Karpas-422 (cell line): ENCODE measurements around the gene PTPN1. TPM values are rescaled to one million over a fixed set of nuclear protein-coding genes. Genes with fewer than 3 reads are reported as not detected.

Experiments used
- DNase-seq: peaks from one replicate; pipeline ENCODE4 v3.0.0-alpha.2; 2015
- H2AFZ ChIP-seq: fragments of 200-600 bp; sonication (generic); 2 replicates; pipeline ENCODE4 v1.6.1; 2014; ENCODE audit warnings: antibody characterized with exemption, low read length, mixed read lengths
- H3K27ac ChIP-seq: fragments of 200-600 bp; sonication (generic); 2 replicates; pipeline ENCODE4 v1.5.1; 2014; ENCODE audit warnings: mild to moderate bottlenecking, low read length, moderate library complexity
- H3K27me3 ChIP-seq: fragments of 200-600 bp; sonication (generic); 2 replicates; pipeline ENCODE4 v1.6.1; 2014; ENCODE audit warnings: low read length, mixed read lengths
- H3K36me3 ChIP-seq: fragments of 200-600 bp; sonication (generic); 2 replicates; pipeline ENCODE4 v1.6.1; 2014; ENCODE audit warnings: low read length, mixed read lengths; ENCODE audit not compliant: insufficient read depth
- H3K4me1 ChIP-seq: fragments of 200-600 bp; sonication (generic); 2 replicates; pipeline ENCODE4 v1.6.1; 2014; ENCODE audit warnings: mild to moderate bottlenecking, low read length, mixed read lengths
- H3K4me2 ChIP-seq: fragments of 200-600 bp; sonication (generic); 2 replicates; pipeline ENCODE4 v1.6.1; 2014; ENCODE audit warnings: low read length, low read depth, mild to moderate bottlenecking; ENCODE audit not compliant: poor library complexity, severe bottlenecking
- H3K4me3 ChIP-seq: fragments of 200-600 bp; sonication (generic); 2 replicates; pipeline ENCODE4 v1.5.1; 2014; ENCODE audit warnings: mild to moderate bottlenecking, antibody characterized with exemption, low read length, mixed read lengths
- H3K79me2 ChIP-seq: fragments of 200-600 bp; sonication (generic); 2 replicates; pipeline ENCODE4 v1.6.1; 2014; ENCODE audit warnings: mild to moderate bottlenecking, low read length, mixed read lengths
- H3K9ac ChIP-seq: fragments of 200-600 bp; sonication (generic); 2 replicates; pipeline ENCODE4 v1.6.0; 2014; ENCODE audit warnings: low read length
- H3K9me2 ChIP-seq: fragments of 200-600 bp; sonication (generic), shearing (Covaris generic); replicated peaks from 2 replicates; pipeline ENCODE4 v1.6.0; 2014; ENCODE audit warnings: mild to moderate bottlenecking, low read length, moderate library complexity; ENCODE audit not compliant: insufficient read depth
- H3K9me3 ChIP-seq: fragments of 300-700, 200-600 bp; sonication (generic); 2 replicates; pipeline ENCODE4 v1.6.1; 2014; ENCODE audit warnings: low read length, mixed read lengths
- H4K20me1 ChIP-seq: fragments of 200-600 bp; sonication (generic); 2 replicates; pipeline ENCODE4 v1.6.1; 2014; ENCODE audit warnings: mild to moderate bottlenecking, antibody characterized with exemption, low read length, low read depth; ENCODE audit not compliant: insufficient read depth
- total RNA-seq: library from RNA; depleted of rRNA; stranded (reverse); fragments of >200 nt; shearing (Covaris generic); gene quantifications from 2 replicates; pipeline ENCODE4 v1.2.3, GENCODE V29; 2014; ENCODE audit warnings: low replicate concordance

Gene PTPN1
- total RNA-seq, 1 experiment from 2014 or later: 6.5 TPM

- Histone ChIP-seq H4K20me1 (peaks cover 20% of the 10 kb centered on the region), H3K27me3 (no peaks in the 10 kb centered on the region), H3K9me2 (no peaks in the 10 kb centered on the region), H2AFZ (no peak overlapping the region), H3K9ac (no peak overlapping the region), H3K27ac (no peak overlapping the region), H3K4me3 (no peak overlapping the region), H3K4me2 (no peak overlapping the region), H3K4me1 (no peaks in the 10 kb centered on the region), H3K36me3 (no peaks in the 10 kb centered on the region), H3K79me2 (no peaks in the 10 kb centered on the region), H3K9me3 (no peaks in the 10 kb centered on the region)
- no peak for DNase-seq
Observed at GRCh38 chr20:50558483-50558925, 48.3 kb downstream of the PTPN1 start.

DNA sequence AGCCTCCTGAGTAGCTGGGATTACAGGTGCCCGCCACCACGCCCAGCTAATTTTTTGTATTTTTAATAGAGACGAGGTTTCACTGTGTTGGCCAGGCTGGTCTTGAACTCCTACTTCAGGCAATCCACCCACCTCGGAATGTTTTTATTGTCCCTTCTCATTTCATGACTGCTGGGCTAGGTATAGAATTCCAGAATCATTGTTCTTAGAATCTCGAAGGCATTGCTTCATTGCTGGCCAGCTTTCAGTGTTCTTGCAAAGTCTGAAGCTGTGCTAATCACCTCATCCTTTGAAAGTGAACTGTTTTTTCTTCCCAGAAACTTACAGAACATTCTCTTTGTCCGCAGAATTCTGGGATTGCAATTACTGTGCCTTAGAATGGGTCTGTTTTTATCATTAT lies 49.0 kb downstream of the PTPN1 start:
- no peak overlapping the region for H3K9ac ChIP-seq
- peaks cover 15% of the 10 kb centered on the region; the same call in 1 of the 2 replicates for H4K20me1 ChIP-seq
- H3K79me2 ChIP-seq: no peaks in the 10 kb centered on the region
- no peaks in the 10 kb centered on the region for H3K4me1 ChIP-seq
- no peaks in the 10 kb centered on the region for H3K36me3 ChIP-seq
- no peak for DNase-seq
- no peaks in the 10 kb centered on the region for H3K9me2 ChIP-seq
- no peaks in the 10 kb centered on the region for H3K27me3 ChIP-seq
- no peak overlapping the region for H3K4me3 ChIP-seq
- H2AFZ ChIP-seq: no peak overlapping the region
- no peak overlapping the region for H3K4me2 ChIP-seq
- no peaks in the 10 kb centered on the region for H3K9me3 ChIP-seq
- H3K27ac ChIP-seq: no peak overlapping the region

DNA sequence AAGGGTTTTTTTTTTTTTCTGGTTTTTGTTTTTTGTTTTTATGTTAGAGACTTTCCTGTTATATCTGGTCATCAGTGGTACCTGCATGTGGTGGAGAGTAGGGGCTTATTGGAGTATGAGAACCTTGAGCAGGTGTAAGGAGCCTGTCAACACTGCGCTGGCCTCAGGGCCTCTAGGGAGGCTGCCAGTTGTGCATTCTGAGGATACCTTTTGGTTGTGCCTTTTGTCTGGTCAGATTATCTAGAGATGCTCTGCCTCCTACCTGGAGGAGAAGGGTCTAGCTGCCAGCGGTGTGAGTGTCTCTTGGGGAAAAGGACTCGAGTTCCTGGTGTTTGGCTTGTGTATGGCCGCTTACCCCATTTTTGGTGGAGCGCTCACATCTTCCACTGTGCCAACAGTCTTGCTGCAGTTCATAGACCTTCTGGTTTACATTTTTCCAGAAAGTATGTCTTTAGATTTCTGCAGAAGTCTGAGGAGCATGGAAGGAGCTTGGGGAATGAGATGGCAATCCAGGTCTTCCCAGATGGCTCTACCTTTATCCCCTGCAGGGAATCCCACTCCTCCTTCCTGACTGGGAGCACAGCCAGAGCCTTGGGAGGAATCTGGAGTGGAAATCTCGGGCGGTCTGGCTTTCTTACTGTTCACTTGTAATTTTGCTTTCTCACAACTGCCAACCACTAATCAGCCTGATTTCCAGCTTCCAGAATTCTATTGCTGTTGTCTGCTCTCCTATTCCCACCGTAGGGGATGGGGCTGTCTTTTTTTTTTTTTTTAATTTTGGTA lies 49.9 kb downstream of the PTPN1 start:
- DNase-seq: no peak
- H3K79me2 ChIP-seq: no peaks in the 10 kb centered on the region
- H3K36me3 ChIP-seq: no peaks in the 10 kb centered on the region
- H3K27ac ChIP-seq: no peak overlapping the region
- H3K9me3 ChIP-seq: no peaks in the 10 kb centered on the region
- H3K4me1 ChIP-seq: no peaks in the 10 kb centered on the region
- H3K4me3 ChIP-seq: no peak overlapping the region
- H3K27me3 ChIP-seq: no peaks in the 10 kb centered on the region
- H3K4me2 ChIP-seq: no peak overlapping the region
- no peak overlapping the region for H3K9ac ChIP-seq
- no peaks in the 10 kb centered on the region for H3K9me2 ChIP-seq
- H2AFZ ChIP-seq: no peak overlapping the region
- peaks cover 15% of the 10 kb centered on the region; the same call in 1 of the 2 replicates for H4K20me1 ChIP-seq

- Histone ChIP-seq H3K4me2 (no peak overlapping the region), H2AFZ (no peak overlapping the region), H3K27me3 (no peaks in the 10 kb centered on the region), H3K4me1 (no peaks in the 10 kb centered on the region), H3K9me2 (no peaks in the 10 kb centered on the region), H3K9me3 (no peaks in the 10 kb centered on the region), H3K9ac (no peak overlapping the region), H4K20me1 (peaks cover 12% of the 10 kb centered on the region; the same call in 1 of the 2 replicates), H3K27ac (no peak overlapping the region), H3K36me3 (no peaks in the 10 kb centered on the region), H3K79me2 (no peaks in the 10 kb centered on the region), H3K4me3 (no peak overlapping the region)
- DNase-seq: no peak
Observed at GRCh38 chr20:50560867-50561266, 50.7 kb downstream of the PTPN1 start.

DNA sequence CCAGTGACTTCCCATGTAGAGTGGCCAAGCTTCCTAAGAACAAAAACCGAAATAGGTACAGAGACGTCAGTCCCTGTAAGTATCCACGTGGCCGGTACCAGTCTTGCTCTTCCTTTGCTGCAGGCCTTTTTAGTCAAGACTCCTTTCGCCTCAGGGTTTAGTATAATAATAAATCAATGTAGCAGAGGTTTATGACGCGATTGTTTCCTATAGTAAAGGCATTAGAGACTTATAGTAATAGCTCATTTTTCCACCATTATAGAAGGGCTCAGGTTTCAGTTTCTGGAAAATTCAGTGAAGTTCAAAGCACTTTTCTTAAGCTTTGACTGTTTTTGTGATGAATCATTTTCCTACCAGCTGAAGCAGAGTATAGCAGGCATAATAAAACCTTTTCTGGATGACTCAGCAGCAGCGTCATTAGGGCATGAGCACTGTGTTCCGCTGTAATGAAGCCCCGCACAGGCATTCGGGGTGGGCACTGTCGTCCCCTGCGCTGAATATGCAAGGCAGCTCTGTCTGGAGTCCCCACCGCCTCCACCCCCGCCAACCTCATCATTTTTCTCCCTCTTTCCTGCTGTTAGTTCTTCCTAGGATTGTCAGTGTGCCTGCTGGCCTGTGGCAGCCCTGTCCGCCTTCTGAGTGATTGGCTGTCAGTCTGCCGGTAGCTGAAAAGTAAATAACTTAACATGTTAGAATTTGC lies 51.3 kb downstream of the PTPN1 start:
- Histone ChIP-seq H3K4me3 (no peak overlapping the region), H3K9me3 (no peaks in the 10 kb centered on the region), H3K4me1 (no peaks in the 10 kb centered on the region), H3K27me3 (no peaks in the 10 kb centered on the region), H3K27ac (no peak overlapping the region), H2AFZ (no peak overlapping the region), H3K9ac (no peak overlapping the region), H3K9me2 (no peaks in the 10 kb centered on the region), H4K20me1 (peaks cover 7% of the 10 kb centered on the region; the same call in 1 of the 2 replicates), H3K79me2 (no peaks in the 10 kb centered on the region), H3K36me3 (no peaks in the 10 kb centered on the region), H3K4me2 (no peak overlapping the region)
- DNase-seq: no peak

DNA sequence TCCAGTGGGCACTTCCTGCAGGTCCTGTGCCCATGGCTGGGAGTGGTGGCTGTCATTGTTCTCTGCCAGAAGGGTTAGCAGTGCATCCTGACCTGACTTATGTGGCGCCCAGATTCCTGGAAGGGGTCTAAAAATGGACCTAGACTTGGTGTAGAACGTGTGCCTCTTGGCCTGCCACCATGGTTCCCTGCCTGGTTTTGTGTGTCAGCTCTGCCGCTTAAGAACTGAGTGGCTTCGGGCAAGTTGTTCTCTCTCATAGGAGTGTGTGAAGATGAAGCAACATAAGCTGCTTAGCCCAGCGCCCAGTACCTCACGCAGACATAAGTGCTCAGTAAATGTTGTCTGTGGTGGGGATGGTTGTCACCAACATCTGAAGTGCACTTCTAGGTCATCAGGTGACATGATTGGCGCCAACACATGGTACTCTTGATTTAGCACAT lies 52.1 kb downstream of the PTPN1 start:
- Histone ChIP-seq H3K9me2 (no peaks in the 10 kb centered on the region), H3K9ac (no peak overlapping the region), H3K27me3 (no peaks in the 10 kb centered on the region), H3K27ac (no peak overlapping the region), H3K4me1 (no peaks in the 10 kb centered on the region), H2AFZ (no peak overlapping the region), H3K4me2 (no peak overlapping the region), H3K9me3 (no peaks in the 10 kb centered on the region), H3K79me2 (no peaks in the 10 kb centered on the region), H4K20me1 (peaks cover 7% of the 10 kb centered on the region; the same call in 1 of the 2 replicates), H3K36me3 (no peaks in the 10 kb centered on the region), H3K4me3 (no peak overlapping the region)
- no peak for DNase-seq

GRCh38 chr20:50563133-50563944 lies 53.2 kb downstream of the PTPN1 start:
- Histone ChIP-seq H3K4me1 (no peaks in the 10 kb centered on the region), H3K27ac (no peak overlapping the region), H3K27me3 (no peaks in the 10 kb centered on the region), H3K36me3 (no peaks in the 10 kb centered on the region), H3K4me2 (no peak overlapping the region), H2AFZ (no peak overlapping the region), H3K9me2 (no peaks in the 10 kb centered on the region), H4K20me1 (peaks cover 2% of the 10 kb centered on the region; the same call in 1 of the 2 replicates), H3K4me3 (no peak overlapping the region), H3K9me3 (no peaks in the 10 kb centered on the region), H3K9ac (no peak overlapping the region), H3K79me2 (no peaks in the 10 kb centered on the region)
- DNase-seq: no peak

DNA sequence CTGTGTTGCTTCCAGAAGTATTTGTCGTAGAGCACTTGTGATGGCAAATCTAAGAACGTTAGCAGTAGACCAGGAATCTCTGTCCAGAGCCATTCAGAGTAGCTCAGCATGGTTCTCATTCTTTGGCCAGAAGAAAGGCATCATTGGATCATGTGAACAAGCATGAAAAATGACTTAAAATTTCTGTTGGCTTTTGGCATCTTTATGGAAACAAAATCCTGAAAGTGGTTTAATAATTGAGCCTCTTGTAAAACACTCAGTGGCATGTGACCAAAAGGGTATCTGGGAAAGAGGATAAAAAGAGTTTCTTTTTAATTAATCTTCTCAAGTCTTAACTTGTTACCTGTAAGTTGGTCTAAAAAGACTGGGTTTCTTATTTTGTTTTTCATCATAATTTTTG lies 55.2 kb downstream of the PTPN1 start:
- Histone ChIP-seq H3K9me3 (no peaks in the 10 kb centered on the region), H3K27me3 (no peaks in the 10 kb centered on the region), H3K9me2 (no peaks in the 10 kb centered on the region), H4K20me1 (0 out of 2 replicates have a peak, but pooled peaks cover 3% of the 10 kb centered on the region), H3K9ac (no peak overlapping the region), H3K4me2 (no peak overlapping the region), H2AFZ (no peak overlapping the region), H3K4me3 (no peak overlapping the region), H3K27ac (no peak overlapping the region), H3K36me3 (no peaks in the 10 kb centered on the region), H3K4me1 (no peaks in the 10 kb centered on the region), H3K79me2 (no peaks in the 10 kb centered on the region)
- DNase-seq: no peak
